ELR (cell line): ENCODE results near the gene SLC22A31.

ENCODE experiments used
- DNase-seq: peaks from one replicate; pipeline ENCODE4 v3.0.0-alpha.2; 2015; ENCODE audit warnings: low read depth

The SLC22A31 gene

GRCh38 chr16:89149386-89149785 is 51.0 kb downstream of the SLC22A31 start:
- DNase-seq, result no peak

GRCh38 chr16:89147085-89147817 is 53.1 kb downstream of the SLC22A31 start:
- DNase-seq, result no peak

- DNase-seq, result no peak
Observed at GRCh38 chr16:89146211-89147005, 53.9 kb downstream of the SLC22A31 start.
